ENCODE results near the gene TXNDC17. TPM values are rescaled to one million over a fixed set of nuclear protein-coding genes. Genes with fewer than 3 reads are reported as not detected.

The TXNDC17 gene
- total and polyA plus RNA-seq, 2 of the 4 experiments (the other 2 are of a cell fraction) = 45.0 to 494 TPM

- Histone ChIP-seq H4K8ac (ENCODE audit: low read depth in 2 of 2, low read length in 2 of 2) (no peak overlapping the region), H2BK120ac (ENCODE audit: low read depth, low read length) (no peak overlapping the region), H2AK5ac (ENCODE audit: low read depth, low read length) (no peak overlapping the region), H3K27ac (ENCODE audit: insufficient read depth, low read length) (no peak overlapping the region), H3K56ac (ENCODE audit: extremely low read depth, insufficient read depth, low read length) (no peak overlapping the region), H3K4ac (ENCODE audit: low read depth, low read length) (no peak overlapping the region), H3K23ac (ENCODE audit: low read depth, low read length) (no peak overlapping the region), H3K36me3 (ENCODE audit: control insufficient read depth, insufficient read depth, low read length) (no peaks in the 10 kb centered on the region), H4K20me1 (ENCODE audit: insufficient read depth, low read length) (no peaks in the 10 kb centered on the region), H3K9ac (ENCODE audit: low read depth, low read length) (no peak overlapping the region), H2AFZ (replicated peaks; ENCODE audit: low read length, poor library complexity) (no peak overlapping the region), H3K9me3 (ENCODE audit: control insufficient read depth, insufficient read depth, low read length) (no peaks in the 10 kb centered on the region), H2AK9ac (replicated peaks; ENCODE audit: low read depth, low read length, poor library complexity) (no peak overlapping the region), H2BK5ac (ENCODE audit: low read depth, low read length, poor library complexity, severe bottlenecking) (no peak overlapping the region), H3K27me3 (ENCODE audit: control insufficient read depth, insufficient read depth, low read length) (peaks cover 9% of the 10 kb centered on the region), H3K14ac (replicated peaks; ENCODE audit: low read depth, low read length) (no peak overlapping the region), H4K5ac (ENCODE audit: low read depth, low read length) (no peak overlapping the region), H4K91ac (ENCODE audit: insufficient read depth, low read depth, low read length) (no peak overlapping the region), H2BK15ac (ENCODE audit: low read depth, low read length) (no peak overlapping the region), H3K79me1 (ENCODE audit: low read depth in 1 of 2, low read length in 2 of 2) (no peaks in the 10 kb centered on the region), H2BK20ac (ENCODE audit: low read depth, low read length) (no peak overlapping the region), H3K4me2 (ENCODE audit: low read depth, low read length) (no peak overlapping the region), H3K18ac (ENCODE audit: low read depth, low read length) (no peak overlapping the region), H3K9me1 (ENCODE audit: insufficient read depth, low read length) (no peaks in the 10 kb centered on the region), H3K4me3 (ENCODE audit: insufficient read depth, low read depth, low read length) (no peak overlapping the region), H3K4me1 (ENCODE audit: control insufficient read depth, insufficient read depth, low read length) (no peaks in the 10 kb centered on the region)
- intact Hi-C loops (cut with micrococcal nuclease) = no loop called here
- TF ChIP-seq CTCF (conservative IDR thresholded peaks at IDR 0.05; ENCODE audit: low read depth, low read length) = no peak
- no peak for TF ChIP-seq RAD21 (IDR thresholded peaks at IDR 0.05; ENCODE audit: low read length)
- TF ChIP-seq MXI1 (IDR thresholded peaks at IDR 0.05; ENCODE audit: borderline replicate concordance, low read depth, low read length) = no peak
- no peak for TF ChIP-seq FOS (IDR thresholded peaks at IDR 0.05; ENCODE audit: low read depth, low read length)
- no peak for TF ChIP-seq BHLHE40 (IDR thresholded peaks at IDR 0.05; ENCODE audit: low read depth, low read length)
- no peak for TF ChIP-seq CHD1 (IDR thresholded peaks at IDR 0.05; ENCODE audit: low read depth, low read length)
- no peak for TF ChIP-seq RCOR1 (IDR thresholded peaks at IDR 0.05; ENCODE audit: insufficient replicate concordance, low read length)
- no peak for TF ChIP-seq RFX5 (IDR thresholded peaks at IDR 0.05; ENCODE audit: low read depth, low read length)
- TF ChIP-seq ELK1 (IDR thresholded peaks at IDR 0.05; ENCODE audit: borderline replicate concordance, low read depth, low read length) = no peak
- TF ChIP-seq CEBPB (IDR thresholded peaks at IDR 0.05; ENCODE audit: low read depth, low read length) = no peak
- TF ChIP-seq SMC3 (IDR thresholded peaks at IDR 0.05; ENCODE audit: low read depth, low read length) = no peak
- no peak for TF ChIP-seq USF2 (IDR thresholded peaks at IDR 0.05; ENCODE audit: low read depth, low read length)
- TF ChIP-seq MAZ (IDR thresholded peaks at IDR 0.05; ENCODE audit: borderline replicate concordance, low read depth, low read length) = no peak
- TF ChIP-seq POLR2A (IDR thresholded peaks at IDR 0.05; ENCODE audit: low read depth, low read length) = no peak
- ATAC-seq (ENCODE audit: low read depth) (no peak), DNase-seq (no peak)
- in situ Hi-C loops (cut with MboI; ENCODE audit: low sequenced_read_pairs) = no loop called here
- ChIA-PET CTCF (no interaction called here), POLR2A (ENCODE audit: unreplicated experiment) (no interaction called here)
- dilution Hi-C loops (cut with HindIII; ENCODE audit: low sequenced_read_pairs, unreplicated experiment) = no loop called here
- BruUV-seq (replicated peaks) = no TSS peak
- no CpG with 5 or more reads among the region's 3 CpGs for WGBS, 2 experiments (ENCODE audit: extremely low coverage in 2 of 2, insufficient read length in 1 of 2)
These were observed 42.3 kb downstream of the TXNDC17 start for GRCh38 chr17:6683081-6683684.

Data from IMR-90 (cell line).